Hepatocyte (in vitro differentiated cells): Measurements from ENCODE around the gene FUBP3.

Experiments used
- CTCF ChIP-seq: fragments of 200-600 bp; sonication (generic); IDR thresholded peaks from 2 replicates; pipeline ENCODE4 v1.5.1; 2016; ENCODE audit warnings: antibody characterized with exemption, mild to moderate bottlenecking; ENCODE audit not compliant: poor library complexity
- EZH2 ChIP-seq: fragments of 200-600 bp; sonication (generic); IDR thresholded peaks from 2 replicates; pipeline ENCODE4 v1.6.1; 2016; ENCODE audit warnings: antibody characterized with exemption, mild to moderate bottlenecking, borderline replicate concordance

DNA sequence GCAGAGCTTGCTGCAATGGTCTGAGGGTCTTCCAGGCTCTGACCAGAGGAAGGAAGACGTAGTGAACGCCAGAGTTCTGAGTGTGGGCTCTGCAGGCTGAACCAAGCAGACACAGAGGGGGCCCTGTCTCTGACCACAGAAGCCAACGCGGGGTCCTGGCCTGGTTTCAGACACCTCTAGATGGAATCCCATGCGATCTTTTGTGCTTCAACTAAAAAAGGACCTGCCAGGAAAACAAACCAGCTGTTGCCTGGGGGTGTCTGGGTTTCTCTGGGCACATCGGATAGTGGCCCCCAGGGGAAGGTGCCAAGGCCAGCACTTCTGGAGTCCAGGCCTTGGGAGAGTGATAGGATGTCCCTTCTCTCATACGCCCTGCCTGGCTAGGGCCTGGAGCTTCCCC lies 97.9 kb downstream of the FUBP3 start:
- TF ChIP-seq CTCF: no peak
- no peak for TF ChIP-seq EZH2
